Measurements from ENCODE around the gene KCNG4.

- TF ChIP-seq POLR2A (IDR thresholded peaks at IDR 0.05; ENCODE audit: low read depth, low read length) = no peak
- TF ChIP-seq POLR2AphosphoS5 (IDR thresholded peaks at IDR 0.05; ENCODE audit: low read depth, low read length) = no peak
- no peak for TF ChIP-seq TAF1 (IDR thresholded peaks at IDR 0.05; ENCODE audit: low read depth, low read length)
- no peak for TF ChIP-seq SPI1 (IDR thresholded peaks at IDR 0.05; ENCODE audit: low read depth, low read length)
Measured at GRCh38 chr16:84260766-84261554, 21.1 kb upstream of the KCNG4 start.
